ENCODE measurements around the gene TRIM2. TPM values are rescaled to one million over a fixed set of nuclear protein-coding genes. Genes with fewer than 3 reads are reported as not detected.

The TRIM2 gene
- total and polyA plus RNA-seq, 12 donors: 6.2 to 130 (median 47.8) TPM

DNA sequence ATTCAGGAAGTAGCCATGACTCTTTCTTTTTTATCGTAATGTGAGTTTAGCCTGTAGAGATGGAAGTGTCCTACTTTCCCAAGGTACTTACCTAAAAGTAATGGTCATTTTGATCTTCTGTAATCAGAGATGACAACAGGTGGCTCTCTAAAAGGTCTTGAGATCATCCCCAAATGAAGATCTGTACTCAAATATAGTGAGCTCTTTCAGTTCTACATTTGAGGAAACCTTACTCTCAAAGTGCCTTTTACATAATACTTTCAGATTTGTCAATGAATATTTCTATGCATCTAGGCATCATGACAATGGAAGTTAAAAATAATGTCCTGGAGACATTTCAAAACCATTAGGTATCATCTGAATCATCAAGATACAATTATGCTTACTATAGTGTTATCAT lies 123.0 kb downstream of the TRIM2 start:
- intact Hi-C loops (cut with DNase I): no loop called here
- no peak overlapping the region for H3K27ac ChIP-seq
- H3K27me3 ChIP-seq: no peaks in the 10 kb centered on the region
- TF ChIP-seq POLR2A (IDR thresholded peaks at IDR 0.05) (no peak), CTCF (IDR thresholded peaks at IDR 0.05) (no peak)
- 78 to 89% (median 85%) methylated on average over 1 of the region's 1 CpG for WGBS, 4 donors
- DNase-seq: no peak
- no peaks in the 10 kb centered on the region for H3K36me3 ChIP-seq (replicated peaks in 1 of 2)
- H3K9me3 ChIP-seq (replicated peaks in 1 of 3): no peaks in the 10 kb centered on the region
- no peak overlapping the region for H3K4me3 ChIP-seq
- H3K4me1 ChIP-seq (replicated peaks in 1 of 2): no peaks in the 10 kb centered on the region

- no peak overlapping the region for H3K27ac ChIP-seq
- H3K9me3 ChIP-seq (replicated peaks in 1 of 3): no peaks in the 10 kb centered on the region
- H3K4me1 ChIP-seq (replicated peaks in 1 of 2): peaks cover 0 to 4% of the 10 kb centered on the region in 2 donors
- TF ChIP-seq CTCF (IDR thresholded peaks at IDR 0.05): no peak
- no peak for TF ChIP-seq POLR2A (IDR thresholded peaks at IDR 0.05)
- no peaks in the 10 kb centered on the region for H3K36me3 ChIP-seq (replicated peaks in 1 of 2)
- no peak for DNase-seq
- WGBS, 4 donors: 87 to 96% (median 93%) methylated on average over 2 of the region's 2 CpGs
- intact Hi-C loops (cut with DNase I): no loop called here
- H3K27me3 ChIP-seq: no peaks in the 10 kb centered on the region
- H3K4me3 ChIP-seq: no peak overlapping the region
These were observed 128.7 kb downstream of the TRIM2 start for GRCh38 chr4:153332936-153333335.

- H3K36me3 ChIP-seq (replicated peaks in 1 of 2): no peaks in the 10 kb centered on the region
- TF ChIP-seq CTCF (IDR thresholded peaks at IDR 0.05) (no peak), POLR2A (IDR thresholded peaks at IDR 0.05) (no peak)
- intact Hi-C loops (cut with DNase I): no loop called here
These were observed 129.6 kb downstream of the TRIM2 start for GRCh38 chr4:153333874-153334273.

GRCh38 chr4:153335665-153336064 lies 131.4 kb downstream of the TRIM2 start:
- TF ChIP-seq POLR2A (IDR thresholded peaks at IDR 0.05) (no peak), CTCF (IDR thresholded peaks at IDR 0.05) (no peak)
- Histone ChIP-seq H3K27ac (no peak overlapping the region), H3K4me1 (replicated peaks in 1 of 2) (peaks cover 0 to 5% of the 10 kb centered on the region in 2 donors), H3K36me3 (replicated peaks in 1 of 2) (peaks cover 0 to 4% of the 10 kb centered on the region in 2 donors), H3K9me3 (replicated peaks in 1 of 3) (no peaks in the 10 kb centered on the region), H3K4me3 (no peak overlapping the region), H3K27me3 (no peaks in the 10 kb centered on the region)
- DNase-seq: no peak
- intact Hi-C loops (cut with DNase I): no loop called here
- WGBS, 4 donors: 78 to 91% (median 86%) methylated on average over 4 of the region's 4 CpGs

More at GRCh38 chr4:153333874-153334273, 129.6 kb downstream of the TRIM2 start:
- Histone ChIP-seq H3K27ac (no peak overlapping the region), H3K9me3 (replicated peaks in 1 of 3) (no peaks in the 10 kb centered on the region), H3K4me1 (replicated peaks in 1 of 2) (peaks cover 0 to 5% of the 10 kb centered on the region in 2 donors), H3K4me3 (no peak overlapping the region), H3K27me3 (no peaks in the 10 kb centered on the region)
- no peak for DNase-seq

All from adrenal gland (tissue), 12 donors.